Liver (tissue), 9 donors: ENCODE measurements around the gene SGO2. TPM values are rescaled to one million over a fixed set of nuclear protein-coding genes. Genes with fewer than 3 reads are reported as not detected.
A peak's percentile ranks its signal among the peaks of the same experiment; 100 is the strongest.
"Not testable (repeated sequence)": the region's sequence is repeated elsewhere in the genome, so short reads cannot be mapped to it uniquely, and the experiment has no call there.

ENCODE experiments used
- DNase-seq: peaks from one replicate; pipeline ENCODE4 v3.0.0-alpha.2; 2017; ENCODE audit warnings: low spot score
- H3K27ac ChIP-seq, 2 donors: one replicate each; pipeline ENCODE4 v1.7.0; 2013; ENCODE audit warnings: inconsistent platforms in 2 of 2, low read length in 2 of 2, control low read depth in 1 of 2, low read depth in 1 of 2, mild to moderate bottlenecking in 1 of 2
- H3K27me3 ChIP-seq, 4 donors: one replicate each; pipeline versions ENCODE4 v1.6.1 to v1.7.0; 2013; ENCODE audit warnings: low read length in 3 of 4, inconsistent platforms in 1 of 4, mild to moderate bottlenecking in 1 of 4, moderate library complexity in 1 of 4; ENCODE audit not compliant: control insufficient read depth in 4 of 4, insufficient read depth in 4 of 4
- H3K36me3 ChIP-seq, 4 donors: one replicate each; pipeline versions ENCODE4 v1.6.1 to v1.7.0; 2013; ENCODE audit warnings: low read length in 3 of 4, mild to moderate bottlenecking in 3 of 4, low read depth in 1 of 4, moderate library complexity in 1 of 4; ENCODE audit not compliant: control insufficient read depth in 4 of 4, insufficient read depth in 3 of 4
- H3K4me1 ChIP-seq, 4 donors: one replicate each; pipeline versions ENCODE4 v1.6.1 to v1.7.0; 2013; ENCODE audit warnings: low read length in 3 of 4, mild to moderate bottlenecking in 3 of 4, moderate library complexity in 1 of 4; ENCODE audit not compliant: control insufficient read depth in 4 of 4, insufficient read depth in 4 of 4
- H3K4me3 ChIP-seq, 3 donors: one replicate each; pipeline versions ENCODE4 v1.6.1 to v1.7.0; 2013; ENCODE audit warnings: low read length in 3 of 3, control low read depth in 1 of 3, low read depth in 1 of 3, mild to moderate bottlenecking in 1 of 3
- H3K9ac ChIP-seq, 2 donors: one replicate each; pipeline ENCODE4 v1.7.0; 2013; ENCODE audit warnings: low read length in 2 of 2, mild to moderate bottlenecking in 2 of 2, moderate library complexity in 2 of 2, control low read depth in 1 of 2, low read depth in 1 of 2
- H3K9me3 ChIP-seq, 4 donors: one replicate each; pipeline versions ENCODE4 v1.6.1 to v1.7.0; 2013; ENCODE audit warnings: low read length in 3 of 4; ENCODE audit not compliant: control insufficient read depth in 4 of 4
- ATF3 ChIP-seq: IDR thresholded peaks from 2 replicates; pipeline ENCODE4 v1.6.1; 2016; ENCODE audit warnings: antibody characterized with exemption
- CTCF ChIP-seq: fragments of 150-350 bp; IDR thresholded peaks from 2 replicates; pipeline ENCODE4 v1.5.1; 2017; ENCODE audit warnings: improper control_type of control experiment, low read depth, low read length; ENCODE audit not compliant: missing input control
- EGR1 ChIP-seq, 2 donors: IDR thresholded peaks; 2 replicates each; pipeline ENCODE4 v1.6.1; 2016 to 2018; ENCODE audit warnings: antibody characterized with exemption in 2 of 2, low read depth in 2 of 2
- FOXA1 ChIP-seq: IDR thresholded peaks from 2 replicates; pipeline ENCODE4 v1.6.1; 2016; ENCODE audit warnings: antibody characterized with exemption
- FOXA2 ChIP-seq: IDR thresholded peaks from 2 replicates; pipeline ENCODE4 v1.6.1; 2016; ENCODE audit warnings: antibody characterized with exemption
- GABPA ChIP-seq, 2 donors: IDR thresholded peaks in 1 of 2; conservative IDR thresholded peaks in 1 of 2; 2 replicates each; pipeline ENCODE4 v1.6.1; 2016; ENCODE audit warnings: antibody characterized with exemption in 2 of 2, mild to moderate bottlenecking in 1 of 2, moderate library complexity in 1 of 2
- HNF4A ChIP-seq, 2 donors: conservative IDR thresholded peaks; 2 replicates each; pipeline ENCODE4 v1.6.1; 2016; ENCODE audit warnings: antibody characterized with exemption in 2 of 2, mild to moderate bottlenecking in 2 of 2
- HNF4G ChIP-seq: IDR thresholded peaks from 2 replicates; pipeline ENCODE4 v1.6.1; 2016; ENCODE audit warnings: antibody characterized with exemption
- JUND ChIP-seq, 2 donors: IDR thresholded peaks; 2 replicates each; pipeline ENCODE4 v1.6.1; 2016; ENCODE audit warnings: antibody characterized with exemption in 2 of 2
- MAX ChIP-seq: IDR thresholded peaks from 2 replicates; pipeline ENCODE4 v1.6.1; 2016; ENCODE audit warnings: antibody characterized with exemption
- NR2F2 ChIP-seq: IDR thresholded peaks from 2 replicates; pipeline ENCODE4 v1.6.1; 2016; ENCODE audit warnings: antibody characterized with exemption
- RAD21 ChIP-seq, 2 donors: IDR thresholded peaks; 2 replicates each; pipeline ENCODE4 v1.6.1; 2016; ENCODE audit warnings: antibody characterized with exemption in 2 of 2, mild to moderate bottlenecking in 2 of 2
- REST ChIP-seq: IDR thresholded peaks from 2 replicates; pipeline ENCODE4 v1.6.1; 2016; ENCODE audit warnings: antibody characterized with exemption, mild to moderate bottlenecking
- RXRA ChIP-seq, 2 donors: IDR thresholded peaks; 2 replicates each; pipeline ENCODE4 v1.6.1; 2017 to 2018; ENCODE audit warnings: antibody characterized with exemption in 2 of 2, mild to moderate bottlenecking in 1 of 2
- SP1 ChIP-seq: IDR thresholded peaks from 2 replicates; pipeline ENCODE4 v1.6.1; 2018; ENCODE audit warnings: antibody characterized with exemption, mild to moderate bottlenecking
- TAF1 ChIP-seq: conservative IDR thresholded peaks from 2 replicates; pipeline ENCODE4 v1.6.1; 2016; ENCODE audit warnings: antibody characterized with exemption, mild to moderate bottlenecking
- YY1 ChIP-seq: IDR thresholded peaks from 2 replicates; pipeline ENCODE4 v1.6.1; 2016; ENCODE audit warnings: antibody characterized with exemption, mild to moderate bottlenecking
- ZBTB33 ChIP-seq: IDR thresholded peaks from 2 replicates; pipeline ENCODE4 v1.6.1; 2016; ENCODE audit warnings: antibody characterized with exemption
- WGBS: extraction: QIAGEN DNeasy Blood & Tissue Kit; methylation state at CpG from one replicate; pipeline ENCODE4 v1.1.7; 2013; 5-methylcytosine and 5-hydroxymethylcytosine counted together
- polyA plus RNA-seq, 2 donors: library from polyadenylated mRNA; stranded (reverse) in 1 of 2; unstranded in 1 of 2; fragments of 200-250 nt in 1 of 2; fragments of >200 nt in 1 of 2; fragmentation: Nextera tagmentation in 1 of 2; extraction: Ambion mirVana in 1 of 2; gene quantifications; one replicate each; pipeline versions ENCODE4 v1.2.1 to v1.2.3, GENCODE V29; 2013 to 2015
- total RNA-seq, 2 donors: library from RNA; depleted of rRNA; stranded (reverse); fragments of >200 nt; gene quantifications; one replicate each; pipeline ENCODE4 v1.2.3, GENCODE V29; 2014
- donor health status: healthy.
- donor health status: healthy.
- donor health status: healthy.
- donor health status: healthy.
- donor health status: healthy.

The SGO2 gene
- total and polyA plus RNA-seq, 4 donors = 0.58 to 14.9 (median 0.77) TPM

GRCh38 chr2:200609028-200609614 lies 83.1 kb downstream of the SGO2 start:
- Histone ChIP-seq H3K9ac (no peak overlapping the region), H3K9me3 (no peaks in the 10 kb centered on the region), H3K27ac (peak overlapping the region in 1 of 2 donors; percentile 33), H3K27me3 (no peaks in the 10 kb centered on the region), H3K36me3 (peaks cover 5 to 76% (median 60%) of the 10 kb centered on the region in 4 donors), H3K4me1 (peaks cover 2 to 23% (median 21%) of the 10 kb centered on the region in 4 donors), H3K4me3 (no peak overlapping the region)
- DNase-seq = no peak
- no peak for TF ChIP-seq GABPA (IDR thresholded peaks at IDR 0.05 in 1 of 2, conservative IDR thresholded peaks at IDR 0.05 in 1 of 2)
- TF ChIP-seq JUND (IDR thresholded peaks at IDR 0.05) = no peak
- no peak for TF ChIP-seq FOXA1
- no peak for TF ChIP-seq EGR1 (IDR thresholded peaks at IDR 0.05; ENCODE audit: low read depth in 2 of 2)
- TF ChIP-seq RAD21 (IDR thresholded peaks at IDR 0.05) = no peak
- TF ChIP-seq HNF4G = no peak
- TF ChIP-seq TAF1 = no peak
- no peak for TF ChIP-seq RXRA (IDR thresholded peaks at IDR 0.05)
- TF ChIP-seq FOXA2 = no peak
- TF ChIP-seq CTCF = no peak
- TF ChIP-seq REST = no peak
- no peak for TF ChIP-seq HNF4A (conservative IDR thresholded peaks at IDR 0.05)
- no peak for TF ChIP-seq ATF3
- no peak for TF ChIP-seq ZBTB33
- TF ChIP-seq NR2F2 = no peak
- TF ChIP-seq SP1 = no peak
- TF ChIP-seq YY1 = no peak
- no peak for TF ChIP-seq MAX

- not testable (repeated sequence) for H3K4me3 ChIP-seq
Measured at GRCh38 chr2:200610217-200610616, 84.2 kb downstream of the SGO2 start.

More at GRCh38 chr2:200610217-200610616, 84.2 kb downstream of the SGO2 start:
- not testable (repeated sequence) for H3K27ac ChIP-seq, H3K27me3 ChIP-seq, DNase-seq, H3K9me3 ChIP-seq, H3K9ac ChIP-seq
- WGBS = 90% methylated on average over 3 of the region's 3 CpGs
- Histone ChIP-seq H3K4me1 (peaks cover 3 to 31% (median 29%) of the 10 kb centered on the region in 4 donors), H3K36me3 (peaks cover 5 to 69% (median 55%) of the 10 kb centered on the region in 4 donors)
